Thyroid gland (tissue), 4 donors: ENCODE results near the gene PSKH1.

Source experiments
- POLR2A ChIP-seq, 2 donors: fragments of 450-650 bp; IDR thresholded peaks; one replicate each; pipeline ENCODE4 v1.6.1; 2017; ENCODE audit warnings: antibody characterized with exemption in 2 of 2, mild to moderate bottlenecking in 2 of 2, moderate library complexity in 1 of 2
- TF ChIP-seq, protein P1 (sequence below), 6 experiments: fragments of 200-600 bp in 3 of 6; fragments of 450-650 bp in 3 of 6; sonication (generic) in 3 of 6; IDR thresholded peaks; one replicate each; pipeline ENCODE4 v1.5.1; 2016 to 2019; ENCODE audit warnings: antibody characterized with exemption in 6 of 6, mild to moderate bottlenecking in 2 of 6, inconsistent platforms in 1 of 6, moderate library complexity in 1 of 6

- peak; percentile 71 to 81 for TF ChIP-seq POLR2A (IDR thresholded peaks at IDR 0.05)
- TF ChIP-seq, protein P1, sequence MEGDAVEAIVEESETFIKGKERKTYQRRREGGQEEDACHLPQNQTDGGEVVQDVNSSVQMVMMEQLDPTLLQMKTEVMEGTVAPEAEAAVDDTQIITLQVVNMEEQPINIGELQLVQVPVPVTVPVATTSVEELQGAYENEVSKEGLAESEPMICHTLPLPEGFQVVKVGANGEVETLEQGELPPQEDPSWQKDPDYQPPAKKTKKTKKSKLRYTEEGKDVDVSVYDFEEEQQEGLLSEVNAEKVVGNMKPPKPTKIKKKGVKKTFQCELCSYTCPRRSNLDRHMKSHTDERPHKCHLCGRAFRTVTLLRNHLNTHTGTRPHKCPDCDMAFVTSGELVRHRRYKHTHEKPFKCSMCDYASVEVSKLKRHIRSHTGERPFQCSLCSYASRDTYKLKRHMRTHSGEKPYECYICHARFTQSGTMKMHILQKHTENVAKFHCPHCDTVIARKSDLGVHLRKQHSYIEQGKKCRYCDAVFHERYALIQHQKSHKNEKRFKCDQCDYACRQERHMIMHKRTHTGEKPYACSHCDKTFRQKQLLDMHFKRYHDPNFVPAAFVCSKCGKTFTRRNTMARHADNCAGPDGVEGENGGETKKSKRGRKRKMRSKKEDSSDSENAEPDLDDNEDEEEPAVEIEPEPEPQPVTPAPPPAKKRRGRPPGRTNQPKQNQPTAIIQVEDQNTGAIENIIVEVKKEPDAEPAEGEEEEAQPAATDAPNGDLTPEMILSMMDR (IDR thresholded peaks at IDR 0.05): no peak
Measured at GRCh38 chr16:67935402-67936123, 42.5 kb downstream of the PSKH1 start.
